ENCODE measurements around the gene GRK5. TPM values are rescaled to one million over a fixed set of nuclear protein-coding genes. Genes with fewer than 3 reads are reported as not detected.
A peak's percentile ranks its signal among the peaks of the same experiment; 100 is the strongest.

Gene GRK5
- total and polyA plus RNA-seq, 9 of the 15 experiments (the other 6 are each of a cell fraction or from before 2014, with no cell fraction given): 0.46 to 0.83 (median 0.67) TPM; not detected in 2

- TF ChIP-seq REST (IDR thresholded peaks at IDR 0.05; ENCODE audit: borderline replicate concordance): peak; percentile 58
- TF ChIP-seq REST (CRISPR knock-in tag; IDR thresholded peaks at IDR 0.05; ENCODE audit: low read depth): no peak
- 0 out of 2 replicates have a peak, but pooled peaks have one; percentile 23 for TF ChIP-seq CC2D1A (IDR thresholded peaks at IDR 0.05)
- no peak for TF ChIP-seq SMAD3 (CRISPR knock-in tag; conservative IDR thresholded peaks at IDR 0.05)
- peak; percentile 82 for TF ChIP-seq DEAF1 (CRISPR knock-in tag; IDR thresholded peaks at IDR 0.05)
- TF ChIP-seq TAF15 (IDR thresholded peaks at IDR 0.05; ENCODE audit: low read depth, low read length): no peak
- peak; percentile 50; the same call in 1 of the 2 replicates for TF ChIP-seq TFAP4 (CRISPR knock-in tag; IDR thresholded peaks at IDR 0.05; ENCODE audit: borderline replicate concordance)
- TF ChIP-seq ZNF584 (CRISPR knock-in tag; IDR thresholded peaks at IDR 0.05; ENCODE audit: low read depth): no peak
- peak; percentile 89 for TF ChIP-seq ZNF263 (CRISPR knock-in tag; IDR thresholded peaks at IDR 0.05; ENCODE audit: borderline replicate concordance)
Measured at GRCh38 chr10:119199231-119199992, 8.0 kb upstream of the GRK5 start (continued).

All from K562 (cell line).